ENCODE measurements around the gene ADCY3. TPM values are rescaled to one million over a fixed set of nuclear protein-coding genes. Genes with fewer than 3 reads are reported as not detected.

Gene ADCY3
- total and polyA plus RNA-seq, 7 donors: 9.2 to 15.2 (median 12.1) TPM

DNA sequence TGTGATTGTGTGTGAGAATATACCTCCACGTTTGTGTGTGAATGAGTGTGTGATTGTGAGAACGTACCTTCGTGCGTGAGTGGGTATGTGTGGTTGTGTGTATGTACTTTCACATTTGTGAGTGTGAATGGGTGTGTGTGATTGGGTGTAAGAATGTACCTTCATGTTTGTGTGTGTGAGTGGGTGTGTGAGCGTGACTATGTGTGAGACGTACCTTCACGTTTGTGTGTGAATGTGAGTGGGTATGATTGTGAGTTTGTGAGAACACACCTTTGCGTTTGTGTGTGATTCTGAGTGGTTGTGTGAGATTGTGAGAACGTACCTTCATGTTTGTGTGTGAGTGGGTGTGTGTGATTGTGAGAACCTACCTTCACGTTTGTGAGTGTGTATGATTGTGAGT is 5.8 kb upstream of the ADCY3 start:
- Histone ChIP-seq H3K27ac (no peak overlapping the region), H3K36me3 (ENCODE audit: insufficient read depth in 1 of 2, low read depth in 1 of 2) (no peaks in the 10 kb centered on the region), H3K9me3 (no peaks in the 10 kb centered on the region), H3K4me3 (no peak overlapping the region), H3K4me1 (peaks cover 7% of the 10 kb centered on the region), H3K27me3 (ENCODE audit: insufficient read depth in 3 of 3, low read length in 2 of 3) (no peaks in the 10 kb centered on the region)
- TF ChIP-seq, protein P1, sequence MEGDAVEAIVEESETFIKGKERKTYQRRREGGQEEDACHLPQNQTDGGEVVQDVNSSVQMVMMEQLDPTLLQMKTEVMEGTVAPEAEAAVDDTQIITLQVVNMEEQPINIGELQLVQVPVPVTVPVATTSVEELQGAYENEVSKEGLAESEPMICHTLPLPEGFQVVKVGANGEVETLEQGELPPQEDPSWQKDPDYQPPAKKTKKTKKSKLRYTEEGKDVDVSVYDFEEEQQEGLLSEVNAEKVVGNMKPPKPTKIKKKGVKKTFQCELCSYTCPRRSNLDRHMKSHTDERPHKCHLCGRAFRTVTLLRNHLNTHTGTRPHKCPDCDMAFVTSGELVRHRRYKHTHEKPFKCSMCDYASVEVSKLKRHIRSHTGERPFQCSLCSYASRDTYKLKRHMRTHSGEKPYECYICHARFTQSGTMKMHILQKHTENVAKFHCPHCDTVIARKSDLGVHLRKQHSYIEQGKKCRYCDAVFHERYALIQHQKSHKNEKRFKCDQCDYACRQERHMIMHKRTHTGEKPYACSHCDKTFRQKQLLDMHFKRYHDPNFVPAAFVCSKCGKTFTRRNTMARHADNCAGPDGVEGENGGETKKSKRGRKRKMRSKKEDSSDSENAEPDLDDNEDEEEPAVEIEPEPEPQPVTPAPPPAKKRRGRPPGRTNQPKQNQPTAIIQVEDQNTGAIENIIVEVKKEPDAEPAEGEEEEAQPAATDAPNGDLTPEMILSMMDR (IDR thresholded peaks at IDR 0.05): no peak
- intact Hi-C loops (cut with DNase I): no loop called here
- ATAC-seq: no peak
- no peak for DNase-seq
- 94 to 97% (median 94%) methylated on average over 10 of the region's 10 CpGs for WGBS, 3 donors

DNA sequence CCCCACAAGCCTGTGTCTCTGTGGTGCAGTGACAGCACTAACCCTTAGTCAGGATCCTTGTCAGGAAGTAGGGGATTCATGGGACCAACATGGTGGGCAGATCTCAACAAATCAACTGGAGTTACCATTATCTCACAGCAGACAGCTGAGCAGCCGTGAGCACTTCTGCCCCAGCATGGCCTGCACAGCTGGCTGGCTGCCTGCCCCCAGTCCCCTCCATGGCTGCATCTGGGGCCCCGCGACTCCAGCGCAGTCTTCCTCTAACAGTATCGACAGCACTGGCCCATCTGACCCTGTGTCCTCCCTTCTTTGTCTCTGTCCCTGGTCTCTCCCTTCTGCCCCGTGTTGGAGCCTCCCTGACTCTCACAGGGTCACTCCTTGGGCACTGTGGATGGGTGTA is 4.7 kb upstream of the ADCY3 start:
- TF ChIP-seq, protein P1 (IDR thresholded peaks at IDR 0.05): no peak
- 73 to 86% (median 85%) methylated on average over 6 of the region's 6 CpGs for WGBS, 3 donors

DNA sequence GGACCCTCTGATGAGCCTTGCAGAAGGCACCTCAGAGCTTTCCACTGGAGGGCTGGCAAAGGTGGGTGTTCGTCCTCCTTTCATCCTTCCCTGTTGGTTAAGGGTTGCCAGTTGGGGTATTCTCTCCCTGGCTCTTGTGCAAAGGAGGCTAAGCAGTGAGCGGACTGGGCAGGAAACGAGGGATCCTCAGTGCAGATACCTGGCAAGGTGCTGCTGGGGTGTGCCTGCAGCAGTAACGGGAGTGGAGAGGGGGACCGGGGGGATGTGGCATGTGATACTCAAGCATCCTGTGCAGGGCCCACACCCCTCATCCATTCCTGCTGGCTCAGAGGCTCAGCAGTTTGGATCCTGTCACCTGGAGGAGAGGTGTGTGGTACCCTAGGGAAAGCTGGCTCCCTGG is 4.2 kb upstream of the ADCY3 start:
- TF ChIP-seq, protein P1 (IDR thresholded peaks at IDR 0.05): no peak
- Histone ChIP-seq H3K27me3 (ENCODE audit: insufficient read depth in 3 of 3, low read length in 2 of 3) (no peaks in the 10 kb centered on the region), H3K9me3 (no peaks in the 10 kb centered on the region), H3K4me1 (peaks cover 7% of the 10 kb centered on the region), H3K27ac (no peak overlapping the region), H3K4me3 (no peak overlapping the region), H3K36me3 (ENCODE audit: insufficient read depth in 1 of 2, low read depth in 1 of 2) (no peaks in the 10 kb centered on the region)
- WGBS, 3 donors: 95 to 100% (median 99%) methylated on average over 5 of the region's 5 CpGs
- no peak for ATAC-seq
- intact Hi-C loops (cut with DNase I): no loop called here
- DNase-seq: no peak

More for the DNA sequence above, 4.7 kb upstream of the ADCY3 start:
- H3K4me3 ChIP-seq: no peak overlapping the region
- no peaks in the 10 kb centered on the region for H3K36me3 ChIP-seq (ENCODE audit: insufficient read depth in 1 of 2, low read depth in 1 of 2)
- H3K9me3 ChIP-seq: no peaks in the 10 kb centered on the region
- no peak overlapping the region for H3K27ac ChIP-seq
- peaks cover 7% of the 10 kb centered on the region for H3K4me1 ChIP-seq
- no peak for ATAC-seq
- DNase-seq: no peak
- intact Hi-C loops (cut with DNase I): no loop called here
- no peaks in the 10 kb centered on the region for H3K27me3 ChIP-seq (ENCODE audit: insufficient read depth in 3 of 3, low read length in 2 of 3)

DNA sequence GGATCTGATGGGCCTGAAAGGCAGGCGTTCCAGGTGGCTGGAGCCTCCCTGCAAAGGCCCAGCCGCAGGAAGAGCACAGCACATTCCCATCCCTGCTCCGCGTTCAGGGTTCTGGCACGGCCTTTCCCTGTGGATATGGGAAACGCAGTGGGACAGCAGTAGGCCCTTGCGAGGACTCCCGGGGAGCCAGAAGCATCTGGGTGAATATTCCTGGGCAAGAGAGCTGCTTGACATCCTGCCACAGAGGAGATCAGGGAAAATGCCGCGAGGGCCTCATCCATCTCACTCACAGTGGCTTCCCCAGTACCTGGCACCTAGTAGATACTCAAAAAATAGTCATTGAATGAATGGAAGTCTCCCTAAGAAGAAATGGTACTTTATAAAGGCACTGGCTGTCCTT is 3.1 kb upstream of the ADCY3 start:
- Histone ChIP-seq H3K9me3 (no peaks in the 10 kb centered on the region), H3K27ac (no peak overlapping the region), H3K36me3 (ENCODE audit: insufficient read depth in 1 of 2, low read depth in 1 of 2) (no peaks in the 10 kb centered on the region), H3K4me1 (peaks cover 7% of the 10 kb centered on the region), H3K4me3 (no peak overlapping the region), H3K27me3 (ENCODE audit: insufficient read depth in 3 of 3, low read length in 2 of 3) (peaks cover 0 to 3% (median 0%) of the 10 kb centered on the region in 3 donors)
- TF ChIP-seq, protein P1 (IDR thresholded peaks at IDR 0.05): no peak
- intact Hi-C loops (cut with DNase I): no loop called here
- DNase-seq (no peak), ATAC-seq (no peak)
- 91 to 96% (median 93%) methylated on average over 10 of the region's 10 CpGs for WGBS, 3 donors

DNA sequence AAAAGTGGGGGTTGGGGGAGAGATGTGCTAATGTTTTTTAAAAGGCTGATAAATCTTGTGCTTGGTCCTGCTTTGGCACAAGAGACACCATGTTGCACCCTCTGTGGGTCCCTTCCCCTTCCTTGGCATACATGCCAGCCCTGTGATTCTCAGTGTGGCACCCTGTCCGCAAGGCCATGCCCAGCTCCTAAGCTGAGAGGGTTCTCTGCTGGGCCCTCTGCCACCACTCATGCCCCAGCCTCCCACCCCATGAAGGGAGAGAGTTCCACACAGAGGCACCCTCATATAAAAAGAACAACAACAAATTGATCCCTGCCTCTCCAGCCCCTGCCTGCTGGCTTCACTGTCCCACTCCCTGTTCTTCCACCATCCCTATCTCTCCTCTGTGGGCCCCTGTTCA is 2.5 kb upstream of the ADCY3 start:
- Histone ChIP-seq H3K27ac (no peak overlapping the region), H3K9me3 (no peaks in the 10 kb centered on the region), H3K36me3 (ENCODE audit: insufficient read depth in 1 of 2, low read depth in 1 of 2) (no peaks in the 10 kb centered on the region), H3K4me3 (no peak overlapping the region), H3K27me3 (ENCODE audit: insufficient read depth in 3 of 3, low read length in 2 of 3) (peaks cover 0 to 3% (median 0%) of the 10 kb centered on the region in 3 donors), H3K4me1 (peaks cover 7% of the 10 kb centered on the region)
- DNase-seq (no peak), ATAC-seq (no peak)
- TF ChIP-seq, protein P1 (IDR thresholded peaks at IDR 0.05): no peak
- WGBS, 3 donors: 94 to 100% (median 100%) methylated on average over 1 of the region's 1 CpG
- intact Hi-C loops (cut with DNase I): no loop called here

All from psoas muscle (tissue), 8 donors.